Activated CD8-positive, alpha-beta T cell treated with anti-CD3 and anti-CD28 coated beads for 36 hours (primary cell): ENCODE data around the gene PLCB3. TPM values are rescaled to one million over a fixed set of nuclear protein-coding genes. Genes with fewer than 3 reads are reported as not detected.
A peak's percentile ranks its signal among the peaks of the same experiment; 100 is the strongest.

Experiments used
- ATAC-seq: fragments of 200-7000 bp; cut with Tn5 transposase; one replicate; pipeline ENCODE4 v1.10.0; 2021; ENCODE audit warnings: mild to moderate bottlenecking, moderate library complexity
- CTCF ChIA-PET: fragments of 350-600 bp; sonication (Branson Sonifier 250); formaldehyde crosslinking; loops from one replicate; lab custom pipeline; 2021; ENCODE audit warnings: antibody characterized with exemption; lab: Charles Lee
- POLR2A ChIA-PET: fragments of 350-600 bp; sonication (Branson Sonifier 250); formaldehyde crosslinking; loops from one replicate; lab custom pipeline; 2021; ENCODE audit warnings: antibody characterized with exemption; lab: Charles Lee
- DNase-seq: peaks from one replicate; pipeline ENCODE4 v3.0.0-alpha.2; 2020
- H3K27ac Mint-ChIP-seq: one replicate; pipeline ENCODE4 v1.8.0; 2021; ENCODE audit warnings: mild to moderate bottlenecking, mixed read lengths
- H3K27me3 Mint-ChIP-seq: one replicate; pipeline ENCODE4 v1.8.0; 2021; ENCODE audit warnings: mixed read lengths
- H3K36me3 Mint-ChIP-seq: one replicate; pipeline ENCODE4 v1.8.0; 2021; ENCODE audit warnings: low read depth, mixed read lengths
- H3K4me1 Mint-ChIP-seq: one replicate; pipeline ENCODE4 v1.8.0; 2021; ENCODE audit warnings: low read depth, mixed read lengths
- H3K4me3 Mint-ChIP-seq: one replicate; pipeline ENCODE4 v1.8.0; 2021; ENCODE audit warnings: mild to moderate bottlenecking, moderate library complexity, mixed read lengths
- H3K9me3 Mint-ChIP-seq: one replicate; pipeline ENCODE4 v1.8.0; 2021; ENCODE audit warnings: mixed read lengths
- intact Hi-C: fragments of 100-400 bp; cut with micrococcal nuclease; formaldehyde crosslinking; loops from one replicate; pipeline ENCODE4 v1.10.0; 2022
- total RNA-seq, 2 experiments: library from RNA; stranded (reverse); gene quantifications; one replicate each; pipeline ENCODE4 v1.2.3, GENCODE V29; 2021
- TF ChIP-seq, protein P1 (sequence below): fragments of 200-600 bp; IDR thresholded peaks from one replicate; pipeline ENCODE4 v1.8.0; 2022; ENCODE audit warnings: antibody characterized with exemption, mild to moderate bottlenecking

PLCB3 gene
- total RNA-seq, 2 experiments from 2014 or later: 8.7 to 9.6 TPM

- DNase-seq (no peak), ATAC-seq (peak; percentile 6)
- POLR2A ChIA-PET: interaction anchor here (0.8 to 1.6 kb wide), 6 partner anchors 9 to 106 kb away, joined by 3 to 7 read pairs (median 4); partner anchors contain the start of genes PRDX5 and TRMT112
- TF ChIP-seq, protein P1, sequence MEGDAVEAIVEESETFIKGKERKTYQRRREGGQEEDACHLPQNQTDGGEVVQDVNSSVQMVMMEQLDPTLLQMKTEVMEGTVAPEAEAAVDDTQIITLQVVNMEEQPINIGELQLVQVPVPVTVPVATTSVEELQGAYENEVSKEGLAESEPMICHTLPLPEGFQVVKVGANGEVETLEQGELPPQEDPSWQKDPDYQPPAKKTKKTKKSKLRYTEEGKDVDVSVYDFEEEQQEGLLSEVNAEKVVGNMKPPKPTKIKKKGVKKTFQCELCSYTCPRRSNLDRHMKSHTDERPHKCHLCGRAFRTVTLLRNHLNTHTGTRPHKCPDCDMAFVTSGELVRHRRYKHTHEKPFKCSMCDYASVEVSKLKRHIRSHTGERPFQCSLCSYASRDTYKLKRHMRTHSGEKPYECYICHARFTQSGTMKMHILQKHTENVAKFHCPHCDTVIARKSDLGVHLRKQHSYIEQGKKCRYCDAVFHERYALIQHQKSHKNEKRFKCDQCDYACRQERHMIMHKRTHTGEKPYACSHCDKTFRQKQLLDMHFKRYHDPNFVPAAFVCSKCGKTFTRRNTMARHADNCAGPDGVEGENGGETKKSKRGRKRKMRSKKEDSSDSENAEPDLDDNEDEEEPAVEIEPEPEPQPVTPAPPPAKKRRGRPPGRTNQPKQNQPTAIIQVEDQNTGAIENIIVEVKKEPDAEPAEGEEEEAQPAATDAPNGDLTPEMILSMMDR: no peak
- Mint-ChIP-seq H3K4me3 (peak overlapping the region; percentile 24), H3K27ac (no peak overlapping the region), H3K4me1 (peaks cover 3% of the 10 kb centered on the region), H3K36me3 (no peaks in the 10 kb centered on the region), H3K27me3 (peaks cover 54% of the 10 kb centered on the region), H3K9me3 (no peaks in the 10 kb centered on the region)
- CTCF ChIA-PET: interaction anchor here (0.8 to 1.1 kb wide), 3 partner anchors 9 to 42 kb away, joined by 3 to 4 read pairs (median 3); no protein-coding TSS in a partner anchor
- intact Hi-C loops: no loop called here
These were observed 41.3 kb downstream of the PLCB3 start for GRCh38 chr11:64292460-64293254.

DNA sequence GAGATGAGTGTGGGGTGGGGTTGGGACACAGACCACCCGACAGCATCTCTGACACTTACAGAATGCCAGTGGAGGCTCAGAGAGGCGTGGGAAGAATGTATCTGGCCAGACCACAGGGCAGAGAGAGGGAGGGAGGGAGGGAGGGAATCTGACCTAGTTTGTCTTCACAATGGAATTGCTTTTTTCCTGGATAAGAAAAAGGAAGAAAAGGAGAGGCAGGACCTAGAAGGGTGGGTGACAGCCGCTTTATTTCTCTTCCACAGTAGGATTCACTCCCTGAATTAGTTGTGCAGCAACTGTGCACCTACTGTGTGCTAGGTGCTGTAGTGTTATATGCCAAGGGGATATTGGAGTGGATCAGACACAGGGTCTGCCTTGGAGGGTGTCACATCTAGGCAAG is 43.4 kb downstream of the PLCB3 start:
- no peak overlapping the region for H3K4me3 Mint-ChIP-seq
- ChIA-PET CTCF (interaction anchor here (0.7 to 1.5 kb wide), 2 partner anchors 10 to 448 kb away, joined by 3 to 6 read pairs; no protein-coding TSS in a partner anchor), POLR2A (interaction anchor here (0.7 kb wide), 1 partner anchor 425 kb away, joined by 3 read pairs; no protein-coding TSS in a partner anchor)
- TF ChIP-seq, protein P1: no peak
- H3K27ac Mint-ChIP-seq: no peak overlapping the region
- no peak for DNase-seq
- H3K36me3 Mint-ChIP-seq: no peaks in the 10 kb centered on the region
- peaks cover 70% of the 10 kb centered on the region for H3K27me3 Mint-ChIP-seq
- peaks cover 5% of the 10 kb centered on the region for H3K4me1 Mint-ChIP-seq
- intact Hi-C loops: no loop called here
- ATAC-seq: no peak
- H3K9me3 Mint-ChIP-seq: no peaks in the 10 kb centered on the region

DNA sequence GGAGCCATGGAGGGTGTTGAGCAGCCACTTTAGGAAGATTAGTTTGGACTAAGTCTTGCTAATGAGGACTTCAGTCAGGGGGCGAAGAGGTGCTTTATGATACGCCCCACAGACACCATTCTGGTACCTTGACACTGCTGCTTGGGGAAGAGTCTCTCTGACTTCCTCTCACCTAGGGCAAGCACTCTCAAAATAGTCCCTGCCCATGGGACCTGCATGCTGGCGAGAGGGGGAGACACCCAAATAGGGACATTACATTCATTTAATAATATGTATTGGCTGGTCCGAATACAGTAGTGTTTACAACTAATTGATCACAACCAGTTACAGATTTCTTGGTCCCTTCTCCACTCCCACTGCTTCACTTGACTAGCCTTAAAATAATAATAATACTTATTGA is 44.4 kb downstream of the PLCB3 start:
- TF ChIP-seq, protein P1: no peak
- DNase-seq (no peak), ATAC-seq (no peak)
- no peaks in the 10 kb centered on the region for H3K9me3 Mint-ChIP-seq
- H3K36me3 Mint-ChIP-seq: no peaks in the 10 kb centered on the region
- peaks cover 74% of the 10 kb centered on the region for H3K27me3 Mint-ChIP-seq
- ChIA-PET POLR2A (no interaction called here), CTCF (interaction anchor here (0.7 to 1.5 kb wide), 3 partner anchors 9 to 447 kb away, joined by 3 to 6 read pairs (median 3); partner anchors contain the start of gene PLCB3)
- H3K4me1 Mint-ChIP-seq: peaks cover 9% of the 10 kb centered on the region
- H3K27ac Mint-ChIP-seq: no peak overlapping the region
- H3K4me3 Mint-ChIP-seq: no peak overlapping the region
- intact Hi-C loops: no loop called here

DNA sequence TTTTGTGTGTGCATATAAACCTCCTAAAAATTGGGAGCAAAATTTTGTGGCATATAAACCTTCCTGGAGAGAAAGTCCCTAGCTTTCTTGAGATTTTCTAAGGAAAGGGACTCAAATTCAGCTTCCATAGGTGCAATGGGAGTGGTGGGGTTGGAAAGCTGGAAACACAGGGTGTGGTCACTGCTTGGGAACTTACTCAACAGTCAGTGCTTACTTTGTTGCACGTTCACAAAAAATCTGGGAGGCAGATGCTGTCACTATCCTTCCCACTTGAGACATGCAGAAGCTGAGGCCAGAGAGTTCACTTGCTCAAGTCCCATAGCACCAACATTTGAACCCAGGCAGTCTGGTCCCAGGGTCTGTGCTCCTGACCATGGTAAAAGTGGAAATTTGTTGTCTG is 44.9 kb downstream of the PLCB3 start:
- POLR2A ChIA-PET: interaction anchor here (0.6 to 1.6 kb wide), 4 partner anchors 24 to 72 kb away, joined by 3 to 4 read pairs (median 4); no protein-coding TSS in a partner anchor
- H3K4me1 Mint-ChIP-seq: peaks cover 11% of the 10 kb centered on the region
- H3K36me3 Mint-ChIP-seq: no peaks in the 10 kb centered on the region
- peaks cover 73% of the 10 kb centered on the region for H3K27me3 Mint-ChIP-seq
- H3K9me3 Mint-ChIP-seq: no peaks in the 10 kb centered on the region
- intact Hi-C loops: no loop called here
- H3K27ac Mint-ChIP-seq: no peak overlapping the region
- CTCF ChIA-PET: interaction anchor here (1.2 to 1.5 kb wide), 2 partner anchors 25 to 45 kb away, joined by 3 to 4 read pairs; partner anchors contain the start of gene PLCB3
- H3K4me3 Mint-ChIP-seq: no peak overlapping the region
- DNase-seq (no peak), ATAC-seq (no peak)
- TF ChIP-seq, protein P1: no peak
